GM23338 (cell line): ENCODE data around the gene COL9A3. TPM values are rescaled to one million over a fixed set of nuclear protein-coding genes. Genes with fewer than 3 reads are reported as not detected.

Source experiments
- ATAC-seq: fragments of 200-7000 bp; cut with Tn5 transposase; 3 replicates; pipeline ENCODE4 v1.9.1; 2020
- DNase-seq: peaks from one replicate; pipeline ENCODE4 v3.0.0-alpha.2; 2015; ENCODE audit warnings: low spot score
- H2AFZ ChIP-seq: fragments of 200-600 bp; sonication (generic); 2 replicates; pipeline ENCODE4 v1.8.0; 2016; ENCODE audit warnings: antibody characterized with exemption, mild to moderate bottlenecking, moderate library complexity
- H3F3A ChIP-seq: fragments of 200-600 bp; sonication (generic); replicated peaks from 2 replicates; pipeline ENCODE4 v1.8.0; 2017; ENCODE audit warnings: antibody characterized with exemption, mixed run types, low read depth
- H3K27ac ChIP-seq: fragments of 200-600 bp; sonication (generic); 2 replicates; pipeline ENCODE4 v1.6.1; 2016; ENCODE audit warnings: low read depth
- H3K27me3 ChIP-seq: fragments of 200-600 bp; sonication (generic); 2 replicates; pipeline ENCODE4 v1.8.0; 2016; ENCODE audit warnings: mild to moderate bottlenecking, mixed run types, moderate library complexity; ENCODE audit not compliant: insufficient read depth
- H3K36me3 ChIP-seq: fragments of 200-600 bp; sonication (generic); 2 replicates; pipeline ENCODE4 v1.8.0; 2016; ENCODE audit warnings: mild to moderate bottlenecking; ENCODE audit not compliant: insufficient read depth
- H3K4me1 ChIP-seq: fragments of 200-600 bp; sonication (generic); 2 replicates; pipeline ENCODE4 v1.8.0; 2016; ENCODE audit warnings: mild to moderate bottlenecking, moderate library complexity; ENCODE audit not compliant: insufficient read depth
- H3K4me2 ChIP-seq: fragments of 200-600 bp; sonication (generic); 2 replicates; pipeline ENCODE4 v1.7.1; 2017; ENCODE audit warnings: mixed run types
- H3K4me3 ChIP-seq: fragments of 200-600 bp; sonication (generic); 2 replicates; pipeline ENCODE4 v1.6.1; 2016; ENCODE audit warnings: mixed run types
- H3K79me2 ChIP-seq: fragments of 200-600 bp; sonication (generic); replicated peaks from 2 replicates; pipeline ENCODE4 v1.8.0; 2017; ENCODE audit warnings: mild to moderate bottlenecking; ENCODE audit not compliant: insufficient read depth
- H3K9me2 ChIP-seq: fragments of 200-600 bp; sonication (generic); 2 replicates; pipeline ENCODE4 v1.8.0; 2017; ENCODE audit not compliant: insufficient read depth
- H4K20me1 ChIP-seq: fragments of 200-600 bp; sonication (generic); replicated peaks from 2 replicates; pipeline ENCODE4 v1.8.0; 2017; ENCODE audit warnings: mild to moderate bottlenecking; ENCODE audit not compliant: insufficient read depth
- H3K27ac Mint-ChIP-seq: 2 replicates; pipeline ENCODE4 v1.8.0; 2020; ENCODE audit warnings: inconsistent platforms, mild to moderate bottlenecking, moderate library complexity, mixed read lengths
- H3K27me3 Mint-ChIP-seq: 3 replicates; pipeline ENCODE4 v1.8.0; 2022; ENCODE audit warnings: low read depth, mild to moderate bottlenecking, moderate library complexity, mixed read lengths, inconsistent platforms; ENCODE audit not compliant: insufficient read depth, poor library complexity
- H3K36me3 Mint-ChIP-seq: 3 replicates; pipeline ENCODE4 v1.8.0; 2021; ENCODE audit warnings: low read depth, mild to moderate bottlenecking, inconsistent platforms, moderate library complexity, mixed read lengths
- H3K4me1 Mint-ChIP-seq: 3 replicates; pipeline ENCODE4 v1.8.0; 2020; ENCODE audit warnings: mild to moderate bottlenecking, inconsistent platforms, mixed read lengths
- H3K4me3 Mint-ChIP-seq: 3 replicates; pipeline ENCODE4 v1.8.0; 2021; ENCODE audit warnings: moderate library complexity, mild to moderate bottlenecking, inconsistent platforms, mixed read lengths
- H3K9me3 Mint-ChIP-seq: 3 replicates; pipeline ENCODE4 v1.8.0; 2020; ENCODE audit warnings: moderate library complexity, mild to moderate bottlenecking, inconsistent platforms, mixed read lengths
- CREB1 ChIP-seq: fragments of 250-450 bp; sonication (Bioruptor Pico); IDR thresholded peaks from 2 replicates; pipeline ENCODE4 v1.5.0; 2020; ENCODE audit warnings: low read depth, mild to moderate bottlenecking, moderate library complexity
- CTCF ChIP-seq, 2 experiments: fragments of 200-600 bp in 1 of 2; sonication (generic) in 1 of 2; conservative IDR thresholded peaks; 2 replicates each; pipeline versions ENCODE4 v1.5.1 to v1.6.1; 2016 to 2017; ENCODE audit warnings: antibody characterized with exemption in 2 of 2, low read depth in 2 of 2, mild to moderate bottlenecking in 2 of 2, moderate library complexity in 1 of 2
- ETS1 ChIP-seq: IDR thresholded peaks from 2 replicates; pipeline ENCODE4 v1.6.1; 2016; ENCODE audit warnings: antibody characterized with exemption
- JUNB ChIP-seq: IDR thresholded peaks from one replicate; pipeline ENCODE4 v1.6.1; 2016; ENCODE audit warnings: antibody characterized with exemption; ENCODE audit not compliant: unreplicated experiment
- NANOG ChIP-seq: IDR thresholded peaks from 2 replicates; pipeline ENCODE4 v1.6.1; 2016; ENCODE audit warnings: antibody characterized with exemption, borderline replicate concordance
- POLR2AphosphoS5 ChIP-seq: IDR thresholded peaks from 2 replicates; pipeline ENCODE4 v1.6.1; 2016; ENCODE audit warnings: antibody characterized with exemption, low read depth
- STAT1 ChIP-seq: IDR thresholded peaks from one replicate; pipeline ENCODE4 v1.6.1; 2016; ENCODE audit warnings: antibody characterized with exemption; ENCODE audit not compliant: unreplicated experiment
- ZNF331 ChIP-seq: fragments of 250-450 bp; sonication (Bioruptor Pico); IDR thresholded peaks from 2 replicates; pipeline ENCODE4 v1.5.0; 2020; ENCODE audit warnings: low read depth, mild to moderate bottlenecking, moderate library complexity
- polyA plus RNA-seq: library from polyadenylated mRNA; unstranded; fragments of >200 nt; fragmentation: Nextera tagmentation; extraction: Ambion mirVana; gene quantifications from 2 replicates; pipeline ENCODE4 v1.2.1, GENCODE V29; 2016
- total RNA-seq: library from RNA; depleted of rRNA; stranded (reverse); fragments of >200 nt; shearing (Covaris generic); gene quantifications from 2 replicates; pipeline ENCODE4 v1.2.3, GENCODE V29; 2014
- TF ChIP-seq, protein P1 (sequence below): fragments of 250-450 bp; sonication (Bioruptor Pico); IDR thresholded peaks from 2 replicates; pipeline ENCODE4 v1.5.0; 2020; ENCODE audit warnings: mild to moderate bottlenecking, moderate library complexity
- TF ChIP-seq, protein P2 (sequence below): IDR thresholded peaks from one replicate; pipeline ENCODE4 v1.6.1; 2018; ENCODE audit warnings: antibody characterized with exemption; ENCODE audit not compliant: unreplicated experiment

The COL9A3 gene
- total and polyA plus RNA-seq, 2 experiments from 2014 or later, result 74.9 to 113 TPM

DNA sequence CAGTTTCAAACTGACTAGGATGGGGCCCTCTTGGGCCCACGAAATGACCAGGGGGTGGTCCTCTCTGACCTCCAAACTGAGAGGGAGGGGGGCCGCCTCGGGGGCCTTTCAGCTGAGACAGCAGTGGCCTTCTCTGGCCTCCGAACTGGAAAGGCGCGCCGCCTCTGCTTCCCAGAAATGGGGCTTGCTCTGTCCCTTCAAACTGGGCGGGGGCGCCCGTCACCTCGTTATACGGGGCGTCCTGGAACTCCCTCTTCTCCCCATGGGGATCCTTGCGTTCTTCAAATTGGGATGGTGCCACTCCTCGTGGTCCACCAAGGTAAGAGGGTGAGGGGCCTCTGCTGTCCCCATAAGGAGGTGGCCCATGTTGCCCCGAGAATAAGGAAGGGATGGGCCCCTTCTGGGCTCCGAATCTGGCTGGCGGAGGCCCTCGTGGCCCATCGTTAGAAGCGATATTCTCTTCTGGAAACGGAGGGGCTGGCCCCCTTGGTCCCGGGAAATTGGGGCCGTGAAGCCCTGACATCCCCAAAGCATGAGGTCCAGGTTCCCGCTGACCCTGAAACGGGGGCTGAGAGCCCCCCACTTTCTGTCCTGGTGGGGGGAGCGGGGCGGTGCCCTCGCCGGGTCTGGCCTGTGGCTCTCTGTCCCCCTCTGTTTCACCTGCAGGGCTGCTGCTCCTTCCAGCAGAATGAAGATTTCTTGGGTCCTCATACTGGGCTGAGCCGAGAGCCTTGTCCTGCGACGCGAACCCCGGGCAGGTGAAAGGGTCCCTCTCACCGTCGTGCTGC is 63.5 kb downstream of the COL9A3 start (continued):
- TF ChIP-seq NANOG, result no peak
- no peak for TF ChIP-seq ZNF331 (CRISPR knock-in tag)
- TF ChIP-seq, protein P1, sequence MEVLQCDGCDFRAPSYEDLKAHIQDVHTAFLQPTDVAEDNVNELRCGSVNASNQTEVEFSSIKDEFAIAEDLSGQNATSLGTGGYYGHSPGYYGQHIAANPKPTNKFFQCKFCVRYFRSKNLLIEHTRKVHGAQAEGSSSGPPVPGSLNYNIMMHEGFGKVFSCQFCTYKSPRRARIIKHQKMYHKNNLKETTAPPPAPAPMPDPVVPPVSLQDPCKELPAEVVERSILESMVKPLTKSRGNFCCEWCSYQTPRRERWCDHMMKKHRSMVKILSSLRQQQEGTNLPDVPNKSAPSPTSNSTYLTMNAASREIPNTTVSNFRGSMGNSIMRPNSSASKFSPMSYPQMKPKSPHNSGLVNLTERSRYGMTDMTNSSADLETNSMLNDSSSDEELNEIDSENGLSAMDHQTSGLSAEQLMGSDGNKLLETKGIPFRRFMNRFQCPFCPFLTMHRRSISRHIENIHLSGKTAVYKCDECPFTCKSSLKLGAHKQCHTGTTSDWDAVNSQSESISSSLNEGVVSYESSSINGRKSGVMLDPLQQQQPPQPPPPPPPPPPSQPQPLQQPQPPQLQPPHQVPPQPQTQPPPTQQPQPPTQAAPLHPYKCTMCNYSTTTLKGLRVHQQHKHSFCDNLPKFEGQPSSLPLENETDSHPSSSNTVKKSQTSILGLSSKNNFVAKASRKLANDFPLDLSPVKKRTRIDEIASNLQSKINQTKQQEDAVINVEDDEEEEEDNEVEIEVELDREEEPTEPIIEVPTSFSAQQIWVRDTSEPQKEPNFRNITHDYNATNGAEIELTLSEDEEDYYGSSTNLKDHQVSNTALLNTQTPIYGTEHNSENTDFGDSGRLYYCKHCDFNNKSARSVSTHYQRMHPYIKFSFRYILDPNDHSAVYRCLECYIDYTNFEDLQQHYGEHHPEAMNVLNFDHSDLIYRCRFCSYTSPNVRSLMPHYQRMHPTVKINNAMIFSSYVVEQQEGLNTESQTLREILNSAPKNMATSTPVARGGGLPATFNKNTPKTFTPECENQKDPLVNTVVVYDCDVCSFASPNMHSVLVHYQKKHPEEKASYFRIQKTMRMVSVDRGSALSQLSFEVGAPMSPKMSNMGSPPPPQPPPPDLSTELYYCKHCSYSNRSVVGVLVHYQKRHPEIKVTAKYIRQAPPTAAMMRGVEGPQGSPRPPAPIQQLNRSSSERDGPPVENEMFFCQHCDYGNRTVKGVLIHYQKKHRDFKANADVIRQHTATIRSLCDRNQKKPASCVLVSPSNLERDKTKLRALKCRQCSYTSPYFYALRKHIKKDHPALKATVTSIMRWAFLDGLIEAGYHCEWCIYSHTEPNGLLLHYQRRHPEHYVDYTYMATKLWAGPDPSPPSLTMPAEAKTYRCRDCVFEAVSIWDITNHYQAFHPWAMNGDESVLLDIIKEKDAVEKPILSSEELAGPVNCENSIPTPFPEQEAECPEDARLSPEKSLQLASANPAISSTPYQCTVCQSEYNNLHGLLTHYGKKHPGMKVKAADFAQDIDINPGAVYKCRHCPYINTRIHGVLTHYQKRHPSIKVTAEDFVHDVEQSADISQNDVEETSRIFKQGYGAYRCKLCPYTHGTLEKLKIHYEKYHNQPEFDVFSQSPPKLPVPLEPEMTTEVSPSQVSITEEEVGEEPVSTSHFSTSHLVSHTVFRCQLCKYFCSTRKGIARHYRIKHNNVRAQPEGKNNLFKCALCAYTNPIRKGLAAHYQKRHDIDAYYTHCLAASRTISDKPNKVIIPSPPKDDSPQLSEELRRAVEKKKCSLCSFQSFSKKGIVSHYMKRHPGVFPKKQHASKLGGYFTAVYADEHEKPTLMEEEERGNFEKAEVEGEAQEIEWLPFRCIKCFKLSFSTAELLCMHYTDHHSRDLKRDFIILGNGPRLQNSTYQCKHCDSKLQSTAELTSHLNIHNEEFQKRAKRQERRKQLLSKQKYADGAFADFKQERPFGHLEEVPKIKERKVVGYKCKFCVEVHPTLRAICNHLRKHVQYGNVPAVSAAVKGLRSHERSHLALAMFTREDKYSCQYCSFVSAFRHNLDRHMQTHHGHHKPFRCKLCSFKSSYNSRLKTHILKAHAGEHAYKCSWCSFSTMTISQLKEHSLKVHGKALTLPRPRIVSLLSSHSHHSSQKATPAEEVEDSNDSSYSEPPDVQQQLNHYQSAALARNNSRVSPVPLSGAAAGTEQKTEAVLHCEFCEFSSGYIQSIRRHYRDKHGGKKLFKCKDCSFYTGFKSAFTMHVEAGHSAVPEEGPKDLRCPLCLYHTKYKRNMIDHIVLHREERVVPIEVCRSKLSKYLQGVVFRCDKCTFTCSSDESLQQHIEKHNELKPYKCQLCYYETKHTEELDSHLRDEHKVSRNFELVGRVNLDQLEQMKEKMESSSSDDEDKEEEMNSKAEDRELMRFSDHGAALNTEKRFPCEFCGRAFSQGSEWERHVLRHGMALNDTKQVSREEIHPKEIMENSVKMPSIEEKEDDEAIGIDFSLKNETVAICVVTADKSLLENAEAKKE (CRISPR knock-in tag), result no peak
- no peak for TF ChIP-seq CTCF (conservative IDR thresholded peaks at IDR 0.05; ENCODE audit: low read depth in 2 of 2)

DNA sequence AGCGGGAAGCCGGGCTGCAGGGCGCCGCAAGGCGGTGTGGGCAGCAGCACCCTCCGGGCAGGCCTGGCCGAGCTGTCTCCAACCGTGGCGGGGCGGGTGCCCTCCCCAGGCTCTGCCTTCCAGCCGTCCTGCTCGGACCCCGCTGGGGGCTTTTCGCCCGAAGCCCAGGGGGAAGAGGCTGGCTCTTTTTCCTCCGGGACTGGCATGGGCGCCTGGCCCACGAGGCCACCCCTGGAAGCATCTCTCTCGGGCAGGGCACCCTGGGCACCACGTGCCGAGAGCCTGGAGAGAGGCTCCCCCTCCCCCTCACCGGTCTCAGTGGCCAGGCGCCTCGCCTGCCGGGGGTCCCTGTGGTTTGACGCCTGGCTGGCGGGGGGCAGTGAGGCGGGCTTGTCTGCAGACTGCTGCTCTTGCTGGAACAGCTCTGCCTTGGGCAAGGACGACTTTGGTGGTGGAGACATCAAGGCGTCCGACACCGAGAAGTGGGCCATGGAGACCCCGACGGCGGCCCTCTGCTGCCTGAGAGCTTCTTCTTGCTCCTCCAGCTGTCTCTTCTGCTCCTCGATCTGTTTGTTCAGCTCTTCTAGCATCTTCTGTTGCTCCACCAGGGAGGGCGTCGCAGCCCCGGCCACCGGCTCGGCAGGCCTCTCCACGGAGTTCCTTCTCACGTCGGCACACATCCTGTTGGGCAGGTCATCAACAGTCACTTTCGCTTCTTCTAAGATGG is 64.2 kb downstream of the COL9A3 start:
- Histone ChIP-seq H3K4me2 (no peak overlapping the region), H3K79me2 (no peaks in the 10 kb centered on the region), H3K27ac (no peak overlapping the region), H3K27me3 (no peaks in the 10 kb centered on the region), H4K20me1 (peaks cover 6% of the 10 kb centered on the region; the same call in 1 of the 2 replicates), H3K9me2 (no peaks in the 10 kb centered on the region), H3K4me1 (peaks cover 22% of the 10 kb centered on the region), H3F3A (peaks cover 36% of the 10 kb centered on the region), H2AFZ (no peak overlapping the region), H3K4me3 (no peak overlapping the region), H3K36me3 (peaks cover 3% of the 10 kb centered on the region; the same call in 1 of the 2 replicates)
- Mint-ChIP-seq H3K4me1 (peaks cover 40% of the 10 kb centered on the region), H3K27ac (no peak overlapping the region), H3K36me3 (peaks cover 11% of the 10 kb centered on the region), H3K9me3 (no peaks in the 10 kb centered on the region; the same call in 2 of the 3 replicates), H3K4me3 (peak overlapping the region; percentile 26; the same call in 1 of the 3 replicates), H3K27me3 (peaks cover 20% of the 10 kb centered on the region)
- no peak for ATAC-seq
- DNase-seq, result no peak
- TF ChIP-seq NANOG (no peak), CREB1 (CRISPR knock-in tag) (no peak), ZNF331 (CRISPR knock-in tag) (no peak), JUNB (no peak), POLR2AphosphoS5 (no peak), STAT1 (no peak), ETS1 (no peak)
- TF ChIP-seq, protein P2, sequence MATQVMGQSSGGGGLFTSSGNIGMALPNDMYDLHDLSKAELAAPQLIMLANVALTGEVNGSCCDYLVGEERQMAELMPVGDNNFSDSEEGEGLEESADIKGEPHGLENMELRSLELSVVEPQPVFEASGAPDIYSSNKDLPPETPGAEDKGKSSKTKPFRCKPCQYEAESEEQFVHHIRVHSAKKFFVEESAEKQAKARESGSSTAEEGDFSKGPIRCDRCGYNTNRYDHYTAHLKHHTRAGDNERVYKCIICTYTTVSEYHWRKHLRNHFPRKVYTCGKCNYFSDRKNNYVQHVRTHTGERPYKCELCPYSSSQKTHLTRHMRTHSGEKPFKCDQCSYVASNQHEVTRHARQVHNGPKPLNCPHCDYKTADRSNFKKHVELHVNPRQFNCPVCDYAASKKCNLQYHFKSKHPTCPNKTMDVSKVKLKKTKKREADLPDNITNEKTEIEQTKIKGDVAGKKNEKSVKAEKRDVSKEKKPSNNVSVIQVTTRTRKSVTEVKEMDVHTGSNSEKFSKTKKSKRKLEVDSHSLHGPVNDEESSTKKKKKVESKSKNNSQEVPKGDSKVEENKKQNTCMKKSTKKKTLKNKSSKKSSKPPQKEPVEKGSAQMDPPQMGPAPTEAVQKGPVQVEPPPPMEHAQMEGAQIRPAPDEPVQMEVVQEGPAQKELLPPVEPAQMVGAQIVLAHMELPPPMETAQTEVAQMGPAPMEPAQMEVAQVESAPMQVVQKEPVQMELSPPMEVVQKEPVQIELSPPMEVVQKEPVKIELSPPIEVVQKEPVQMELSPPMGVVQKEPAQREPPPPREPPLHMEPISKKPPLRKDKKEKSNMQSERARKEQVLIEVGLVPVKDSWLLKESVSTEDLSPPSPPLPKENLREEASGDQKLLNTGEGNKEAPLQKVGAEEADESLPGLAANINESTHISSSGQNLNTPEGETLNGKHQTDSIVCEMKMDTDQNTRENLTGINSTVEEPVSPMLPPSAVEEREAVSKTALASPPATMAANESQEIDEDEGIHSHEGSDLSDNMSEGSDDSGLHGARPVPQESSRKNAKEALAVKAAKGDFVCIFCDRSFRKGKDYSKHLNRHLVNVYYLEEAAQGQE, result no peak
